Measurements from ENCODE around the gene ERCC6L2.

DNA sequence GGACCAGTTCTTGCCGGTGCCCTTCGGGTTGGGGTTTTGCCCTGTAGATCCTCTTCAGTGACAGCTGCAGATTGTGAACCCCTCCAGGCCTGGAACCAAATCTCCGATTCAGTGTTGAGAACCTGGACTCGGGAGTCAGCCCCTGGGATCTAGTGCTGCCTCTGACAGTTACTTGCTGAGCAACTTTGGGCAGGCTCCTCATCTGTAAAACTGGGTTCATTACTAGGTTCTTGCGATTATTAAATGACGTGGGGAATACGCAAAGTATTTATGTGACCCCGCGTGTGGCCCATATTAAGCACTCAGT lies 600 bp downstream of the ERCC6L2 start:
- no peak for TF ChIP-seq CTCF (IDR thresholded peaks at IDR 0.05; ENCODE audit: low read depth, low read length)
- no peak for TF ChIP-seq POLR2A (IDR thresholded peaks at IDR 0.05; ENCODE audit: extremely low read depth, insufficient read length)

Measured in NB4 (cell line).